AG10803 (cell line): Measurements from ENCODE around the gene ZC3H12C.

ENCODE experiments used
- DNase-seq: peaks from one replicate; pipeline ENCODE4 v3.0.0; 2010; ENCODE audit warnings: low read depth
- H3K4me3 ChIP-seq: 2 replicates; pipeline ENCODE4 v1.5.1; 2011; ENCODE audit warnings: mild to moderate bottlenecking, low read length, control low read depth
- TF ChIP-seq, protein P1 (sequence below): conservative IDR thresholded peaks from 2 replicates; pipeline ENCODE4 v1.5.1; 2011; ENCODE audit warnings: mild to moderate bottlenecking, low read length, control low read depth, inconsistent platforms

ZC3H12C gene

DNA sequence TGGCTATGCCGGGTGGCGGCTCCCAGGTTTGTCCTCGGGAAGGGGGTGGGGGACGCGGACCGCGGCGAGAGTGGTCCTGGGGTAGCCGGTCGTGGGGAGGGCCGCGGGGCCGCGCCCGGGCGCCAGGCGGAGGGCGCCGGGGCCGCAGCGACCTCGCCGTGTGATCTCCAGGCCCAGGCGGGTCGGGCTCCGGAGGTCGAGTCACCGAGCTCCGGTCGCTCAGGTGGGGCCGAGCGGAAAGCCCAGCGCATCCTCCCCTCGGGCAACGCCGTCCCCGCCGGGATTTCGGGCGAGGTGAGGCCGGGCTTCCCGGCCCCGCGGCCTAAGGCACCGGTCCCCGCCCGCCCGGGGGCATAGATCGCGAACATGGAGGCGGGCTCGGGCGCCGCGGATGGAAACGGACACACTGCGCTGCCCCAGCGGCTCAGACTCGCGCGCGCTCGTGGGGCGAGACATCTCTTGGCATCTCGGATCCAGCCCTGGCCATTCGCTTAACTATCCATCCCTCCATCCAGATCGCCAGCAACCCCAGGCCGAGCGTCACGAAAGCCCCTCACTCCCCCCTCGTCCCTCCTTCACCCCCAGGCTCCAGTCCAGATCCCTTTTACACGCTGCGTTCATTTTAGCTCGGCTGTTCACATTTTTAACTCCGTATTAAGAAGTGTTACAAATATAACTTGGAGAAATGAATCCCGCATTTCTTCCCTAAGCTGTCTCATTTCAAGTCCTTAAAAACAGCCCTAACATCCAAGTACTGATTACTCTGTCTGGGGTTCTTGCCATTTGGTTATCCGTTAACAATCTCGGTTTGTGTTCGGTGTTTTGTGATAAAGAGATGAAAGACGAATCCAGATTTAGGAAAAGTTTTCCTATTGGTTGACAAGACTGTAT, 460 bp downstream of the ZC3H12C start:
- peak overlapping the region; percentile 71 for H3K4me3 ChIP-seq
- TF ChIP-seq, protein P1, sequence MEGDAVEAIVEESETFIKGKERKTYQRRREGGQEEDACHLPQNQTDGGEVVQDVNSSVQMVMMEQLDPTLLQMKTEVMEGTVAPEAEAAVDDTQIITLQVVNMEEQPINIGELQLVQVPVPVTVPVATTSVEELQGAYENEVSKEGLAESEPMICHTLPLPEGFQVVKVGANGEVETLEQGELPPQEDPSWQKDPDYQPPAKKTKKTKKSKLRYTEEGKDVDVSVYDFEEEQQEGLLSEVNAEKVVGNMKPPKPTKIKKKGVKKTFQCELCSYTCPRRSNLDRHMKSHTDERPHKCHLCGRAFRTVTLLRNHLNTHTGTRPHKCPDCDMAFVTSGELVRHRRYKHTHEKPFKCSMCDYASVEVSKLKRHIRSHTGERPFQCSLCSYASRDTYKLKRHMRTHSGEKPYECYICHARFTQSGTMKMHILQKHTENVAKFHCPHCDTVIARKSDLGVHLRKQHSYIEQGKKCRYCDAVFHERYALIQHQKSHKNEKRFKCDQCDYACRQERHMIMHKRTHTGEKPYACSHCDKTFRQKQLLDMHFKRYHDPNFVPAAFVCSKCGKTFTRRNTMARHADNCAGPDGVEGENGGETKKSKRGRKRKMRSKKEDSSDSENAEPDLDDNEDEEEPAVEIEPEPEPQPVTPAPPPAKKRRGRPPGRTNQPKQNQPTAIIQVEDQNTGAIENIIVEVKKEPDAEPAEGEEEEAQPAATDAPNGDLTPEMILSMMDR: no peak
- peak; percentile 68 for DNase-seq

DNA sequence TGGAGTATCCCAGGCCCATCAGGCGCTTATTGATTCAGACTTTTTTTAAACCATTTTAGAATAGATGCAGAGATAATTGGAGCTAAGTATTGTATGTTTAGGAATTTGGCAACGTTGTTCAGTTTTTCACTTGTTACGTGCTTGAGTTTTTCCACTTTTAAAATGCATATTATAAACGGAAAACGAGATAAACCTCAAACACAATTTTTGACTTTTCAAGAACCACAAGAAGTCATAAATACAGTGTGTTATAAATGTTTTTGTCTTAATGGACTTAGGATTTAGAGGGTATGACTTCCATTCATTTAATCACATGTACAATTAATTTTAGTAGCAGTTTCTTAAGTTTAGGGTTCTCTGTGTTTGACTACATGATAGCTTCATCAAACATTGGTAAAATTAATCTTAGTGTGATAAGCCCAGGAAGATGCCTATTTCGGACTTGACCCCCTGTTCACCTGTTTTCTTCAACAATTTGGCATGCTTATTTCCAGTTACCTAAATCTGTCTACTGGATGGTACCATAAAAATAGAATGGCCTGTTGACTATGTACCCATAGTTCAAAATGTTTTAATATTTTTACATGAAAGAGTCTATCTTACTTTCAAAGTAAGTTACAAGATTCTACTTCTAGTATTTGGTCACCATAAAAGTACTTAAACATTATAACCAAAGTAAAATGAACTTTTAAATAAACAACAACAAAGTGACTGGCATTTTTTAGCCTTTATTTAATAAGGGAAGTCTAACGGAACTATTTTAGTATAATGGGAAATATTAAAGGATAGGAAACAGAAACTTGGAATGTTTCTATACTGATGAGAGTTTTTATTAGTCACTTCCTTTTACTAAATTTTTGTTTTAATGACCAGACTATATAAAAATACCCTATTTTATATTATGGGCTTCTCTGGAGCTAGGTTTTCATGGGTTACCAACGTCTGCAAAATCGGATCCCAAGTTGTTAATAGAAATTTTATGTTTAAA, 1.4 kb downstream of the ZC3H12C start:
- peak overlapping the region; percentile 71 for H3K4me3 ChIP-seq

DNA sequence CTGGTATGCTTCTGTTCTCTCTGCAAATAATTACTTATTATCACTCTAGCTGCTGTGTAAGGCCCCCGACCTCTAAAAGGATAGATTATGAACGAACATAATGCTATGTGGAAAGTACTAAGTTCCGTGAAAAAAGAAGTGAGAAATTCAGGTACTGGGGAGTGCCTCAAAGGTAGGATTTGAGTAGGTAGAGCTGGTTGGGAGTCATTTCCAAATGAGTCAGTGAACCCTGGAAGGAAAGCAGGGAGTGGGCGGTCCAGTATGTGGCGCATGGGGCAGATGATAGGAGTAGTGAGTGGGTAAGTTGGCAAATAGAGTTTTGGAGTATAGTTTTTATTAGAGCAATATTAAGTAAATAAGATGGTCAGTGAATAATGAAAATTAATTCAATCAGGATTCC, 2.4 kb downstream of the ZC3H12C start:
- DNase-seq: no peak
- TF ChIP-seq, protein P1: no peak
- H3K4me3 ChIP-seq: no peak overlapping the region

More for the DNA sequence above, 1.4 kb downstream of the ZC3H12C start:
- DNase-seq: no peak
- TF ChIP-seq, protein P1: no peak

DNA sequence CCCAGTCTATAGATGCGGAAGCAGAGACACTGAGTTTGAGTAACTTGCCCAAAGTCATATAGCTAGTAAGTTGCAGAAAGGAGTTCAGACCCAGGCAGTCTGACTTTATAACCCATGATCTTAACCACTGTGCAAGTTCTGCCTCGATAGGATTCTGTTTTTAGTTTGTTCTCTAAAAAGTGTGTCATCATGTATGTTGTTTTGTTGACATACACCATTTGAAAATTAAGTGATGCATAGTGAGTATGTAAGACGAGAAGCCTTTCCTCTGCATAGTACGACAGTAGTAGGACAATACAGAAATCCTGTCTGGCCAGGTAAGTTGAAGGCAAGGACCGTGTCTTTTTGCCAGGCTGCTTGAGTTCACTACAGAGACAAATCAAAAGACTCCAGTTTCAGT, 3.3 kb downstream of the ZC3H12C start:
- no peak for DNase-seq
- TF ChIP-seq, protein P1: no peak
- H3K4me3 ChIP-seq: no peak overlapping the region

DNA sequence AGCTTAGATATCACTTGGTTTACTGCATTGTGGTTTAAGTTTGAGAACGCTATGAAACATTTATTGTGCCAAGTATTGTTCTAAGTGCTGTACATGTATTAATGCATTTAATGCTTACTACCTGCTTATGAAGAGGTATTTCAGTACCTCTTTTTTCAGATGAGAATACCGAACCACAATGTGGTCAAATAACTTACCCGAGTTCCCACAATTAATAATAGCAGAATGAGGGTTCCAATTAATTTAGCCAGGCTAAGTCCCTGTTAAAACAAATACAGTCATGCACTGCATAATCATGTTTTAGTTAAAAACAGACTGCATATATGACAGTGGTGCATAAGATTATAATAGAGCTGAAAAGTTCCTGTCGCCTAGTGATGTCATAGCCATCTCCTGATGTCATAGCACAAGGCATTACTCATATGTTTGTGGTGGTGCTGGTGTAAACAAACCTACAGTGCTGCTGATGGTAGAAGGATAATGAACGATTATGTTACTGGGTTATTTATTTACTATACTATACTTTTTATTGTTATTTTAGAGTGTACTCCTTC, 4.3 kb downstream of the ZC3H12C start:
- TF ChIP-seq, protein P1: no peak
- no peak overlapping the region for H3K4me3 ChIP-seq
- no peak for DNase-seq

DNA sequence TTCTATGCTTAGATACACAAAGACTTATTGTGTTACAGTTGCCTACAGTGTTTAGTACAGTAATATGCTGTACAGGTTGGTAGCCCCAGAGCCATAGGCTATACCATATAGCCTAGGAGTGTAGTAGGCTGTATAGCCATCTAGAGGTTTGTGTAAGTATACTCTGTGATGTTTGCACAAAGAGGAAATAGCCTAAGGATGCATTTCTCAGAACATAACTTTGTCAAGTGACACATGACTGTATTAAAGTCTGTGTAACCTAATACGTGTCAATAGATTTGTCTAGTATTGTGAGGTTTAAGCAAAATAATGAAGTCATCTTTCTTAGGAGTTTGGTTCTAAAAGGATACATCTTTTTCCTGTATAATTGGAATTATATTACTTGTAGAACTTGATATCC, 5.5 kb downstream of the ZC3H12C start:
- no peak for DNase-seq
- H3K4me3 ChIP-seq: no peak overlapping the region
- TF ChIP-seq, protein P1: no peak
